MM.1S (cell line): ENCODE measurements around the gene TMEM239.

Source experiments
- EZH2 ChIP-seq: fragments of 300-600 bp; sonication (generic); optimal IDR thresholded peaks from 2 replicates; pipeline ENCODE3; 2017; ENCODE audit warnings: low read depth, mild to moderate bottlenecking, antibody characterized with exemption, low read length, mixed read lengths
- TF ChIP-seq, protein P1 (sequence below): fragments of 300-600 bp; sonication (generic); IDR thresholded peaks from 2 replicates; pipeline ENCODE4 v1.5.1; 2016; ENCODE audit warnings: antibody characterized with exemption, low read length, mixed read lengths

DNA sequence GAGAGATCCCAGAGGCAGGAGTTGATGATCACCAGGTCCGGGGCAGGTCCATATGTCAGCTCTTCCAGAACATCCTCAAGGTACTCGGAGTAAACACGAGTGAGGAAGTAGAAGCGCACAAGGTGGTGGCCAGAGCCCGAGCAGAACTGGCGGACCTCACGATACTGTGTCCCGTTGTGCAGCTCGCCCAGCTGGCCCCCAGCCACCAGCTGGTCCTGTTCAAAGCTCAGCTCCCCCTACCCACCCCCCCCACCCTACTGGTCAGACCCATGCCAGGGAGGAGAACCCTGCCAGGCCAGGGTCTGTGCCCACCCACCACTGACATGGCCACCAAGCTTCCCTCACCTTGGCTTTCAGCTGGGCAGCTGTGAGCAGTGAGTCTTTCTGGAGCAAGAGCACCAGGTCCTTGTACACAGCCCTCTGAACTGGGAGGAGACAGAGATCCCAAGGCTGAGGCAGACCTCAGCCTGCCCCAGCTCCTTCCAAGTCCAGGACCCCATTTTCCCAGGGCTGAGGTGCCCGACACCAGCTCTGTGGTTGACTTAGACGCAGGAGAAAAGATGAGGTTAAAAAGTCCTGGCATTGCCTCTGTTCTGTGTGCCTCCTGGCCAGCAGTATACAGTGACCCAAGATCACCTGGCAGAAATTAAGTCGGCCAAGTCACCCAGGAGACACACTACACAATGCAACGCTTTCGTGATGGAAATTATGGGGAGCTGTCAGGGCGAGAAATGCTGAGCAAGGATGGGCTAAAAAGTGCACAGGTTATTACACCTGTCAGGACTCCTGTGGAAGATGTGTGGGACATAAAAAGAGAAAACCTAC lies 22.9 kb downstream of the TMEM239 start:
- TF ChIP-seq, protein P1, sequence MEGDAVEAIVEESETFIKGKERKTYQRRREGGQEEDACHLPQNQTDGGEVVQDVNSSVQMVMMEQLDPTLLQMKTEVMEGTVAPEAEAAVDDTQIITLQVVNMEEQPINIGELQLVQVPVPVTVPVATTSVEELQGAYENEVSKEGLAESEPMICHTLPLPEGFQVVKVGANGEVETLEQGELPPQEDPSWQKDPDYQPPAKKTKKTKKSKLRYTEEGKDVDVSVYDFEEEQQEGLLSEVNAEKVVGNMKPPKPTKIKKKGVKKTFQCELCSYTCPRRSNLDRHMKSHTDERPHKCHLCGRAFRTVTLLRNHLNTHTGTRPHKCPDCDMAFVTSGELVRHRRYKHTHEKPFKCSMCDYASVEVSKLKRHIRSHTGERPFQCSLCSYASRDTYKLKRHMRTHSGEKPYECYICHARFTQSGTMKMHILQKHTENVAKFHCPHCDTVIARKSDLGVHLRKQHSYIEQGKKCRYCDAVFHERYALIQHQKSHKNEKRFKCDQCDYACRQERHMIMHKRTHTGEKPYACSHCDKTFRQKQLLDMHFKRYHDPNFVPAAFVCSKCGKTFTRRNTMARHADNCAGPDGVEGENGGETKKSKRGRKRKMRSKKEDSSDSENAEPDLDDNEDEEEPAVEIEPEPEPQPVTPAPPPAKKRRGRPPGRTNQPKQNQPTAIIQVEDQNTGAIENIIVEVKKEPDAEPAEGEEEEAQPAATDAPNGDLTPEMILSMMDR, result no peak
- no peak for TF ChIP-seq EZH2
